Stimulated activated CD8-positive, alpha-beta memory T cell treated with anti-CD3 and anti-CD28 coated beads, Interleukin-12 subunit alpha, Interleukin-12 subunit beta, amount 100 ng/mL, for 24 hours (primary cell): Measurements from ENCODE around the gene HMBS.

Source experiments
- DNase-seq: peaks from one replicate; pipeline ENCODE4 v3.0.0-alpha.2; 2020; ENCODE audit errors: extremely low read depth

HMBS gene

GRCh38 chr11:119067371-119068222, 17.1 kb upstream of the HMBS start, which contains the start of gene VPS11:
TSS of gene VPS11 (plus strand) at chr11:119067818. CDS start at chr11:119067824, 6 bp downstream.
- DNase-seq: peak; percentile 97

GRCh38 chr11:119077839-119078238, 6.8 kb upstream of the HMBS start:
- no peak for DNase-seq

GRCh38 chr11:119078675-119079420, 5.8 kb upstream of the HMBS start:
- no peak for DNase-seq

GRCh38 chr11:119081682-119082260, 2.9 kb upstream of the HMBS start:
- DNase-seq: no peak

- DNase-seq: no peak
Observed at GRCh38 chr11:119085437-119085847, 761 bp downstream of the HMBS start.

- no peak for DNase-seq
Observed at GRCh38 chr11:119087123-119087522, 2.4 kb downstream of the HMBS start.

- no peak for DNase-seq
Observed at GRCh38 chr11:119087747-119088241, 3.1 kb downstream of the HMBS start.

- no peak for DNase-seq
Observed at GRCh38 chr11:119088406-119088805, 3.7 kb downstream of the HMBS start.

GRCh38 chr11:119089319-119089718, 4.6 kb downstream of the HMBS start:
- DNase-seq: no peak

- DNase-seq: no peak
Observed at GRCh38 chr11:119091178-119091577, 6.5 kb downstream of the HMBS start.

- no peak for DNase-seq
Observed at GRCh38 chr11:119091966-119092879, 7.5 kb downstream of the HMBS start.

- DNase-seq: no peak
Observed at GRCh38 chr11:119092880-119093842, 8.5 kb downstream of the HMBS start.

GRCh38 chr11:119093942-119094815, 9.5 kb downstream of the HMBS start:
- DNase-seq: no peak

- no peak for DNase-seq
Observed at GRCh38 chr11:119094816-119095065, 10.1 kb downstream of the HMBS start.

- peak; percentile 97 for DNase-seq
Observed at GRCh38 chr11:119095066-119095880, 10.6 kb downstream of the HMBS start.

GRCh38 chr11:119099711-119100110, 15.0 kb downstream of the HMBS start:
- no peak for DNase-seq

- DNase-seq: no peak
Observed at GRCh38 chr11:119100246-119100970, 15.7 kb downstream of the HMBS start.
